BJ (cell line): ENCODE data around the gene VKORC1. TPM values are rescaled to one million over a fixed set of nuclear protein-coding genes. Genes with fewer than 3 reads are reported as not detected.

Source experiments
- CTCF ChIA-PET: fragments of 350-600 bp; formaldehyde crosslinking; extraction: SDS; loops from one replicate; lab custom pipeline; 2021; ENCODE audit warnings: antibody characterized with exemption, inconsistent platforms; lab: Yijun Ruan, JAX
- POLR2A ChIA-PET: fragments of 300-600 bp; sonication (Branson Sonifier 250); formaldehyde crosslinking; extraction: SDS; loops from one replicate; lab custom pipeline; 2021; ENCODE audit warnings: antibody characterized with exemption; lab: Charles Lee
- DNase-seq: peaks from one replicate; pipeline ENCODE4 v3.0.0-alpha.2; 2011; ENCODE audit warnings: low read depth
- H3K27me3 ChIP-seq: 2 replicates; pipeline ENCODE4 v1.6.0; 2011; ENCODE audit warnings: low read length; ENCODE audit not compliant: control insufficient read depth, insufficient read depth
- H3K36me3 ChIP-seq: 2 replicates; pipeline ENCODE4 v1.5.1; 2011; ENCODE audit warnings: low read length; ENCODE audit not compliant: control insufficient read depth, insufficient read depth
- H3K4me3 ChIP-seq: 2 replicates; pipeline ENCODE4 v1.5.1; 2011; ENCODE audit warnings: low read depth, mild to moderate bottlenecking, control low read depth, low read length
- CTCF ChIP-seq: IDR thresholded peaks from 2 replicates; pipeline ENCODE4 v1.5.1; 2011; ENCODE audit warnings: low read depth, mild to moderate bottlenecking, control low read depth, inconsistent platforms, low read length, moderate library complexity; ENCODE audit not compliant: insufficient read depth
- polyA plus RNA-seq: library from polyadenylated mRNA; depleted of rRNA; stranded (reverse); fragments of >200 nt; gene quantifications from 2 replicates; pipeline ENCODE4 v1.2.3, GENCODE V29; 2011

Gene VKORC1
- polyA plus RNA-seq, 1 experiment, result 515 TPM

GRCh38 chr16:31052114-31052513 is 42.5 kb downstream of the VKORC1 start:
- no peak for TF ChIP-seq CTCF
- POLR2A ChIA-PET, result no interaction called here
- no peaks in the 10 kb centered on the region for H3K27me3 ChIP-seq
- peak; percentile 87 for DNase-seq
- H3K36me3 ChIP-seq, result no peaks in the 10 kb centered on the region
- CTCF ChIA-PET, result no interaction called here
- no peak overlapping the region for H3K4me3 ChIP-seq

GRCh38 chr16:31050280-31051030 is 44.1 kb downstream of the VKORC1 start:
- Histone ChIP-seq H3K36me3 (no peaks in the 10 kb centered on the region), H3K27me3 (no peaks in the 10 kb centered on the region), H3K4me3 (no peak overlapping the region)
- no peak for DNase-seq
- TF ChIP-seq CTCF, result no peak
- CTCF ChIA-PET, result interaction anchor here (0.6 to 1.5 kb wide), 5 partner anchors 8 to 91 kb away, joined by 3 to 5 read pairs (median 4); partner anchors contain the start of gene HSD3B7
- POLR2A ChIA-PET, result no interaction called here

GRCh38 chr16:31043898-31044481 is 50.6 kb downstream of the VKORC1 start:
- POLR2A ChIA-PET, result no interaction called here
- H3K4me3 ChIP-seq, result no peak overlapping the region

GRCh38 chr16:31043352-31043751 is 51.2 kb downstream of the VKORC1 start:
- ChIA-PET POLR2A (no interaction called here), CTCF (interaction anchor here (1.0 to 1.7 kb wide), 3 partner anchors 10 to 60 kb away, joined by 3 to 5 read pairs (median 4); partner anchors contain the start of genes STX4, ZNF646 and ZNF668)
- Histone ChIP-seq H3K27me3 (no peaks in the 10 kb centered on the region), H3K36me3 (peaks cover 32% of the 10 kb centered on the region), H3K4me3 (no peak overlapping the region)
- no peak for DNase-seq
- no peak for TF ChIP-seq CTCF

More at GRCh38 chr16:31043898-31044481, 50.6 kb downstream of the VKORC1 start:
- H3K27me3 ChIP-seq, result no peaks in the 10 kb centered on the region
- CTCF ChIA-PET, result interaction anchor here (1.0 to 1.7 kb wide), 2 partner anchors 11 to 30 kb away, joined by 3 to 5 read pairs; partner anchors contain the start of genes STX4, ZNF646 and ZNF668
- H3K36me3 ChIP-seq, result peaks cover 26% of the 10 kb centered on the region
- no peak for DNase-seq
- TF ChIP-seq CTCF, result no peak

- Histone ChIP-seq H3K4me3 (no peak overlapping the region), H3K27me3 (no peaks in the 10 kb centered on the region), H3K36me3 (peaks cover 37% of the 10 kb centered on the region)
- ChIA-PET CTCF (interaction anchor here (0.8 to 1.7 kb wide), 6 partner anchors 8 to 99 kb away, joined by 3 to 5 read pairs (median 4); partner anchors contain the start of gene STX4), POLR2A (no interaction called here)
- no peak for DNase-seq
- no peak for TF ChIP-seq CTCF
Measured at GRCh38 chr16:31042866-31043265, 51.7 kb downstream of the VKORC1 start.
